Activated CD8-positive, alpha-beta memory T cell treated with anti-CD3 and anti-CD28 coated beads for 24 hours (primary cell): ENCODE measurements around the gene ACY1.

Experiments used
- DNase-seq: peaks from one replicate; pipeline ENCODE4 v3.0.0-alpha.2; 2020

ACY1 gene

GRCh38 chr3:51966016-51966415 is 17.3 kb upstream of the ACY1 start:
- no peak for DNase-seq

- DNase-seq: no peak
Measured at GRCh38 chr3:51966486-51966885, 16.8 kb upstream of the ACY1 start.

- peak; percentile 76 for DNase-seq
Measured at GRCh38 chr3:51966922-51967383, 16.4 kb upstream of the ACY1 start.

GRCh38 chr3:51967384-51968169 is 15.8 kb upstream of the ACY1 start, which contains the start of gene PCBP4:
TSS of gene PCBP4 (minus strand) at chr3:51967454. CDS start at chr3:51961240, 6,214 bp downstream.
- peak; percentile 73 for DNase-seq

GRCh38 chr3:51968170-51968775 is 15.1 kb upstream of the ACY1 start:
- DNase-seq: no peak

GRCh38 chr3:51968883-51969678 is 14.3 kb upstream of the ACY1 start:
- no peak for DNase-seq

GRCh38 chr3:51969841-51970240 is 13.5 kb upstream of the ACY1 start:
- DNase-seq: no peak

GRCh38 chr3:51970606-51971300 is 12.6 kb upstream of the ACY1 start:
- DNase-seq: no peak

- DNase-seq: no peak
Measured at GRCh38 chr3:51971350-51971749, 12.0 kb upstream of the ACY1 start.

GRCh38 chr3:51974277-51974962 is 8.9 kb upstream of the ACY1 start:
- no peak for DNase-seq

GRCh38 chr3:51974963-51975851 is 8.1 kb upstream of the ACY1 start, which contains the start of gene ABHD14A:
TSS of gene ABHD14A (plus strand) at chr3:51975064. CDS start at chr3:51975136, 72 bp downstream.
- peak; percentile 89 for DNase-seq

- DNase-seq: no peak
Measured at GRCh38 chr3:51975852-51976549, 7.3 kb upstream of the ACY1 start.

- DNase-seq: no peak
Measured at GRCh38 chr3:51977446-51978142, 5.7 kb upstream of the ACY1 start.

GRCh38 chr3:51978143-51978502 is 5.2 kb upstream of the ACY1 start:
- no peak for DNase-seq

- no peak for DNase-seq
Measured at GRCh38 chr3:51980253-51980652, 3.1 kb upstream of the ACY1 start.

- DNase-seq: peak; percentile 73
Measured at GRCh38 chr3:51982352-51982837, 940 bp upstream of the ACY1 start.

GRCh38 chr3:51983578-51984268 is 388 bp downstream of the ACY1 start:
- no peak for DNase-seq

- no peak for DNase-seq
Measured at GRCh38 chr3:51984269-51984647, 923 bp downstream of the ACY1 start.

- no peak for DNase-seq
Measured at GRCh38 chr3:51985063-51985462, 1.7 kb downstream of the ACY1 start.
